GM18505 (cell line): ENCODE results near the gene BANP.

Source experiments
- ATAC-seq: cut with Tn5 transposase; IDR thresholded peaks from one replicate; pipeline ENCODE4 v1.9.1; 2021; ENCODE audit not compliant: unreplicated experiment
- POLR2A ChIP-seq: IDR thresholded peaks from 4 replicates; pipeline ENCODE4 v1.6.1; 2011; ENCODE audit warnings: borderline replicate concordance; ENCODE audit not compliant: insufficient read depth, insufficient read length; ENCODE audit errors: extremely low read depth

The BANP gene

GRCh38 chr16:88060524-88061219, 109.4 kb downstream of the BANP start:
- no peak for TF ChIP-seq POLR2A
- no peak for ATAC-seq

- no peak for TF ChIP-seq POLR2A
These were observed 110.3 kb downstream of the BANP start for GRCh38 chr16:88061346-88062110.

DNA sequence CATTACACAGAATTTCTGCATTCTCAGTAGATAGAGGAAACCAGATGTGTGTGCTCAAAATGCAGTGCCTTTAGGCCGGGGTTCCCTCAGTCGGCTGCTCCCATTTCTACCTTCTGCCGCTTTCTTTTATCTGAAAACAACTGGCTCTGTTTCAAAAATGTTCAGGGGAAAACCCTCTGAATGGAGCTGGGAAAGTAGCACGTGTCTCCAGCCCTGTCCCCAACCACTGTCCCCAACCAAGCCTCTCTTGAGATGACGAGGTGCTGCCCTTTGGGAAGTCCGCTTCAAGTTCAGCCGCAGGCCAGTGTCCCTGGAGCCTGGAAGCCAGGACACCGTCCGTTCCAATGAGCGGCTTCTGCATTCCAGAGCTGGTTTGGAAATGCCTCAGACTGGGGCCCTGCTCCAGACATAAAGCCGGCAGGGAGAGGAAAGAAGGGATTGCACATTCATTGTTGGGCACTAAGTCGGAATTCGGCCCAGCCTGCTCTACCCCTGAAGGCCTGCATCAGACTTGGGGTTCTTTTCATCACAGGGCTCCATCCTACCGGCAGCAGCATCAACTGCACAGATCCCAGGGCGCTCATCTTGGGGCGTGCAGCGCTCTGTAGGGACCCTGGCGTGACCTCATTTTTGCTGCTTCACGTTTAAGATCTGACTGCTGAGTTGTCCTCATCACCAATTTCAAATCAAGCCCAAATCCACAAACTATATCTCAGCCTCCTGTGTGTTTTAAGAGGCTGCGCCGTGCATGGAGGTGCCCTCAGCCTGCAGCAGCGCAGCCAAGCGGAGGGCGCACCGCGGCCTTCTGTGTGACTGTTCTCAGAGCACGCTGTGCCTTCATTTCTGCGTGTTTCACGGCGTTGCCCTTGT, 111.3 kb downstream of the BANP start:
- TF ChIP-seq POLR2A = no peak
- ATAC-seq = no peak

More at GRCh38 chr16:88061346-88062110, 110.3 kb downstream of the BANP start:
- ATAC-seq = no peak

DNA sequence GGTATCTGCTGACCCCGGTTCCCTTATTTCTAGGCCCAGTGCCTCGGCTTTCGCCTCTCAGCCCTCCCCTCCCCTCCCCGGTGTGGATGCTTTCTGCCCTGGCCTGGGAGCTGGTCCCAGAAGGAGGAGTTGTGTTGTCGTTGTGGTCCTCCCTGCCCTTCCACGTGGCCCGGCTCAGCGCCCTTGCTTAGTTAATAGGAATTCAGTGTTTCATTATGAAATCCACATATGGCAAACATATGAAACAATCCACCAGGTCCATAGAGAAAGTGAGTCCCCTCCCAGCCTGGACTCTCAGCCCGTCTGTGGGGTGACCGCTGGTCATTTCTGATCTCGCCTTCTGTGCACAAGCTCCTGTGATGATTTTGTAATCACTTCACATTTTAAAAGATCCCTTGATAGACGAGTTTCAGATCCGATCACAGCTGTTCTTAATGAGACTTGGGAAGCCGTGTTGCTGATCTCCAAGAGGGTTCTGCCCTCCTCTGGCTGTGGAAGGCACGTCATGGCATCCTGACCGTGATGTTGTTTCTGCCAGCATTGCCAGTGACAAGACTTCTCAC, 112.1 kb downstream of the BANP start:
- no peak for TF ChIP-seq POLR2A
- ATAC-seq = no peak

- ATAC-seq = no peak
- no peak for TF ChIP-seq POLR2A
These were observed 113.0 kb downstream of the BANP start for GRCh38 chr16:88064011-88064888.

- no peak for ATAC-seq
- TF ChIP-seq POLR2A = no peak
These were observed 113.9 kb downstream of the BANP start for GRCh38 chr16:88064889-88065746.

DNA sequence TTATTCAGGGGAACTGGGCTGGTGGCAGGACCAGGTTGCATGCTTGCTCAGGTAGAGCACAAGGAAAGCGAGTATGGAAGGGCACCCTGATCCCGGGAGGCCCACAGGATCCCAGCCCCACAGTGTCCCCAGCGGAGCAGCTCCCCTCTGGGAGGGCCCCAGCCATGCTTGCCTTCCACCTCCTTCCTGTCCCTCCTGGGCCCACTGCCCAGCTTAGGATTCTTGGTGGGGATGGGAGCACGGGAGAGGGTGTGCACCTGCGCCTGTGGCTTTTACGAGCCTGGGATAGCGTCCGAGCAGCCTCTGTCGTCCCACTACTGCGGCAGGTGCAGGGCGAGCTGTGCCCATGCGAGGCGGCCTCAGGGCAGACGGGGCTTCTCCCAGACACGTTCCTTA, 114.5 kb downstream of the BANP start:
- TF ChIP-seq POLR2A = no peak
- ATAC-seq = no peak

DNA sequence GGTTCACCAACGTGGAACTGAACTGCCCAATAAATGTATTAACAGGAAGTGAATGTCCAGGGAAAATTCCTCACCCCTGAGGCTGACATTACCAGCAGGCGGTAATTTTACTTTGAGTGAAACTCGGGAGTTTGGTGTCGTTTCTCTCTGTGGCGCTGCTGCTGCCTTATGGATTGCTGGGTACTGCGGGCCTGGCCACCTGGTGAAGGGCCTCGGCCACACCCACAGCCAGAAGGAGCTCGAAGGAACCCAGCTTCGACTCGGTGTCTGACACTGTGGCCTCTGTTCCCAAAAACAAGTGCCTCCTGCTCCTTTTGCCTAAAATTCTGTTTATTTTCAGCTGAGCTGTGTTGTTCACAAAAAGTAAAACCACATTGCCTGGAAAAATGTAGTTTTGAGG, 115.0 kb downstream of the BANP start:
- ATAC-seq = no peak
- no peak for TF ChIP-seq POLR2A

DNA sequence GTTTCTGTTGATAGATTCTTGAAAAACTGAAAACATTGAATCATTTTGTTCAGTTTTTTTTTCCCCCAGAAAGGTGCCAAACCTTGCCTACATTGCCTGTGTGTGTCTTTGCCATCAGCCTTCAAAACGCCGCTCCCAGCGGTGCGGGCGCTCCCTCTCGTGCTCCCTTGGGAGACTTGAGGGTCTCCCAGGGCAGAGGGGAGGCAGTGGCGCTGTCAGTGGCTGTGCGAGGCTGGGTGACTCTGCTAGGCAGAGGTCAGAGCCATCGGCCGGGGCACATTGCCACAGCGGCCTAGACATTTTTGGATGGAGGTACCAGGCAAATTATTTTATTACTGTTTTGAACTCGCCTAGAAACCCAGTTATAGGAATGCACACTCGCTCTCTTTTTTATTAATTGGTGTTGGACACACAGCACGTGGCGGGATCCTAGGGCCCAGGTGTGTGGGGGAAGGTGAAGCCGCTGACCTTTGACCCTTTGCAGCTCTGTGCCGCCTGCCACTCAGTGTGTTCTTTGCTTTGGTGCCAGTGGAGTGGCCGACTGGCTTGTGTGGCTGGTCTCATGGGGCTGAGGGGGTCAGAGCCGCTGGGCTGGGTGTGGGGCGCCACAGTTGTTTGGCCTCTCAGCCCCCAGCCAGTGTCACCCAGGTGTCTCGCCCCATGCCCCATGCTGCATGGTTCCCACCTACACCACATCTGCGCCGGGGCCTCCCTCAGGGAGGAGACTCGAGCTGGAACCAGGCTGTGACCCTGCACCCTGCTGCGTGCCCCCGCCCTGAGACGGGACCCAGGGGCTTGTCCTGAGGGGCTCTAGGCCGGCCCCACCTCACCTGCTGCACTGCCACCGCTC, 115.7 kb downstream of the BANP start:
- no peak for TF ChIP-seq POLR2A
- no peak for ATAC-seq

- ATAC-seq = no peak
- TF ChIP-seq POLR2A = no peak
These were observed 116.5 kb downstream of the BANP start for GRCh38 chr16:88067530-88068411.
